VCaP (cell line): ENCODE data around the gene CCN6.

ENCODE experiments used
- H3K27ac ChIP-seq: fragments of 450-650 bp; 2 replicates; pipeline ENCODE4 v1.5.1; 2017
- TF ChIP-seq, protein P1 (sequence below): fragments of 450-650 bp; conservative IDR thresholded peaks from 2 replicates; pipeline ENCODE4 v1.5.1; 2017; ENCODE audit warnings: mild to moderate bottlenecking, moderate library complexity

Gene CCN6

DNA sequence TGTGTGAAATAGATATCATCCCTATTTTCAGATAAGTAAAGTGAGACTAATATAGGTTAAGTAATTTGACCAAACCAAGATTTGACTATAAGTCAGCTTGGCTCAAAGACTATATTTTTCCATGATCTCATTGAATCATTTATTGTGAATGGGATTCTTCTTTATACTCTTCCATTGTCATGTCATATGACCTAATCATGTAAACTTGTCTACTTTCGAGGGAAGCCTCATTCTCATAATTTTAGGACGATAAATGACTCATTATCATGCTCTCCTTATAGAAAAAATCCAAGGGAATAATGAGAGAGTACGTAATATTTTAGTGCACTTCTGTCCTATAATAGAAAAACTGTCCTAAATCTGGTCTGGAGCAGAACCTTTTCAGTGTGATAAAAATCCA is 40.9 kb upstream of the CCN6 start:
- TF ChIP-seq, protein P1, sequence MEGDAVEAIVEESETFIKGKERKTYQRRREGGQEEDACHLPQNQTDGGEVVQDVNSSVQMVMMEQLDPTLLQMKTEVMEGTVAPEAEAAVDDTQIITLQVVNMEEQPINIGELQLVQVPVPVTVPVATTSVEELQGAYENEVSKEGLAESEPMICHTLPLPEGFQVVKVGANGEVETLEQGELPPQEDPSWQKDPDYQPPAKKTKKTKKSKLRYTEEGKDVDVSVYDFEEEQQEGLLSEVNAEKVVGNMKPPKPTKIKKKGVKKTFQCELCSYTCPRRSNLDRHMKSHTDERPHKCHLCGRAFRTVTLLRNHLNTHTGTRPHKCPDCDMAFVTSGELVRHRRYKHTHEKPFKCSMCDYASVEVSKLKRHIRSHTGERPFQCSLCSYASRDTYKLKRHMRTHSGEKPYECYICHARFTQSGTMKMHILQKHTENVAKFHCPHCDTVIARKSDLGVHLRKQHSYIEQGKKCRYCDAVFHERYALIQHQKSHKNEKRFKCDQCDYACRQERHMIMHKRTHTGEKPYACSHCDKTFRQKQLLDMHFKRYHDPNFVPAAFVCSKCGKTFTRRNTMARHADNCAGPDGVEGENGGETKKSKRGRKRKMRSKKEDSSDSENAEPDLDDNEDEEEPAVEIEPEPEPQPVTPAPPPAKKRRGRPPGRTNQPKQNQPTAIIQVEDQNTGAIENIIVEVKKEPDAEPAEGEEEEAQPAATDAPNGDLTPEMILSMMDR = no peak
- no peak overlapping the region for H3K27ac ChIP-seq

DNA sequence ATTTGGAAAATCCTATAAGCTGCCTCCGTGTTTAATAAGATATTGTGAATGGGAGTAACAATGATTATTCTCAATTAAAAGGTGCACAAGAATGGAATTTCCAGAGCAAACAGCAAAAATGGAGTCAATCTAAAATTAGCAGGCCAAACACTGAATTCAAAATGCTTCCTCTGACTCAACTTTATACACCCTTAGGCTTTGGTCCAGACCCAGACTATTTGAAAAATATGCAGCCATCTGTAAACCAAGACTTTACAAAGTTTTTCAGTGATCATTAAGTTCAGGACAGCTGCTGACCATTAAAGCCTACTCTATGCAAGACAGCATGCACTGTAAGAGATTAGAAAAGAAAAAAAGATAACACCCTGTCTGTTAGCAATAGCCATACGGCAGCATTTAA is 39.4 kb upstream of the CCN6 start:
- TF ChIP-seq, protein P1 = no peak
- H3K27ac ChIP-seq = no peak overlapping the region

DNA sequence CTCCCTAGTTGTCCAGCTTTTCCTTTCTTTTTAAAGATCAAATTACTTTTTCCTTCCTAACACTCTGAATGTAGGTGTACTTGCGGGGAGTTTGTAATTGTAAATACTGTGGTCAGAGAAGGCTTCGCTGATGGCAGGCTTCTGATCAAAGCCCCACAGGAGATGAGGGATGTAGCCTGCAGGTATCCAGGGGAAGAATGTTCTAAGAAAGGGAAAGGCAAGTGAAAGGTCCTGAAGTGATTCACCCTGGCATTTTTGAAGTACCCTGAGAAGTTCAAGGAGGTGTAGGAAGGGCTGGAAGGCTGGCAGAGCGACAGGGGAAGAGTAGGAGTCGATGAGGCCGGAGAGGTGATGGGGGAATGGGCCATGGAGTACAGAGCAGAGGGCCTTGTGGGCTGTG is 38.2 kb upstream of the CCN6 start:
- no peak overlapping the region for H3K27ac ChIP-seq

DNA sequence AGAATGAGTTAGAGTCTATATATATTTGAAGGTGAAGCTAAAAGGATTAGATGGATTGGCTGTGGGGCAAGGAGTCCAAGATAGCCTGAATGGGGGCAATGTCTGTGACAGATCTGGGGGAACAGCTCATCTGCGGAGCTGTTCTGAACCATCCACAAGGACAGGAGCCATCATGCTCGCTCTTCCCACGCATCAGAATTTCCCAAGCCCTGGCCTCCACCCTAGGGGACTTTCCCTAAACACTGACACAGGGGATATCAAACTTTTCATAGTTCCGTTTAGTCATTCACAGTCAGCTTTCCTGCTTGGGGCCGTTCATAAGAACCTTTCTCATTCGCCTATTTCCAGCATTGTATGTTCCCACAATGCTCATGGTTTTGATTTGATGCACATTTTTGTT is 37.6 kb upstream of the CCN6 start:
- no peak overlapping the region for H3K27ac ChIP-seq
- TF ChIP-seq, protein P1 = no peak

More for the DNA sequence above, 38.2 kb upstream of the CCN6 start:
- TF ChIP-seq, protein P1 = no peak

DNA sequence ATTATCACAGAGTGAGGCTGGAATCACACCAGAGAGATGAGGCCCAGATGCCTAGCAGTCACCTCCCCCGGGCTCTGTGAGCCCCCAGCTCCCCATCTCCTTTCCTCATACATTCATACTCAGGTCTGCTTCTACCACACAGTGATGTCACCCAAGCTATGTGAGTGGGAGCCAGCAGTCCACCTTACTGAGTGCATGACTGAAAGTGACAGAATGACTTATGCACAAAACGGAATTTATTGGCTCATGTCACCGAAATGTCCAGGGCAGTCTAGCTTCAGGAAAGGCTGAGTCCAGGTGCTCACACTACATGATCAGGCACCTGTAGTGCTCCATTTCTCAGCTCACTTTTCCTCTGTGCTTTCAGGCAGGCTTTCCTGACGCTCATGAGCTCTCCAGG is 36.7 kb upstream of the CCN6 start:
- no peak overlapping the region for H3K27ac ChIP-seq
- TF ChIP-seq, protein P1 = no peak

DNA sequence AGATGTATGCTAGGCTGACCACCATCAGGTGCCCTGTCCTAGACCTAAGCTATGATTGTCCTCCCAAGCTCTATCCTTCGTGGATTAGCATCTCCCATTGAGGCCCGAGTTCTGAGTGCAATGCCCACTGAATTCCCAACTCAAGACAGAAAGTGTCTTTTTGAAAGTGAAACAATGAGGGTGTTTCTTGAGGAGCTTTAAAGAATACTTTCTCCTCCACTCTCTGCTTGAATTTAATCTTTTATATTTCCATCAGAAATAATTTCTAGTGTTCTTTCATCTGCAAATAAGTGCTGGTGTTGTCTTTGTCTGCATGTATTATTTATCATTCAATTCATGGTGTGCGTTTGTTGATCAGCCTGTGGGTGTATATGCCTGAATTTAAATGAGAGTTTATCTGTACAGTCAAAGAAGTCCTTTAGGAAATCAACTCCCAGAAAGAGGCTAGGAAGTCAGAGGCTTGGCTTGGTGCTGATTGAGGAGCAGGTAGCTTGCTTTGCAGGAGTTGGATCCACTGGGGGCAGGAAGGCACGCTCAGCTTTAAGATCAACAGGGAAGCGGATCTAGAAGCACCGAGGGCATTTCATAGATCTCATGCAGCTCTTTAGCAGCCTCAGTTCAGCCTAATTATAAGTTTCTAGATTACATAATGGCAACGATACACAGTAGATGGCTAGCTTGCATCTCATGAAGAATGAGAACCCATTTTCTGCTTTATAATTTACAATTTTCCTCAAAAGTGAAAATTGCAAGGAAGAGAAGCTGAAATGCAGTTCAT is 36.0 kb upstream of the CCN6 start:
- TF ChIP-seq, protein P1 = no peak
- H3K27ac ChIP-seq = no peak overlapping the region

DNA sequence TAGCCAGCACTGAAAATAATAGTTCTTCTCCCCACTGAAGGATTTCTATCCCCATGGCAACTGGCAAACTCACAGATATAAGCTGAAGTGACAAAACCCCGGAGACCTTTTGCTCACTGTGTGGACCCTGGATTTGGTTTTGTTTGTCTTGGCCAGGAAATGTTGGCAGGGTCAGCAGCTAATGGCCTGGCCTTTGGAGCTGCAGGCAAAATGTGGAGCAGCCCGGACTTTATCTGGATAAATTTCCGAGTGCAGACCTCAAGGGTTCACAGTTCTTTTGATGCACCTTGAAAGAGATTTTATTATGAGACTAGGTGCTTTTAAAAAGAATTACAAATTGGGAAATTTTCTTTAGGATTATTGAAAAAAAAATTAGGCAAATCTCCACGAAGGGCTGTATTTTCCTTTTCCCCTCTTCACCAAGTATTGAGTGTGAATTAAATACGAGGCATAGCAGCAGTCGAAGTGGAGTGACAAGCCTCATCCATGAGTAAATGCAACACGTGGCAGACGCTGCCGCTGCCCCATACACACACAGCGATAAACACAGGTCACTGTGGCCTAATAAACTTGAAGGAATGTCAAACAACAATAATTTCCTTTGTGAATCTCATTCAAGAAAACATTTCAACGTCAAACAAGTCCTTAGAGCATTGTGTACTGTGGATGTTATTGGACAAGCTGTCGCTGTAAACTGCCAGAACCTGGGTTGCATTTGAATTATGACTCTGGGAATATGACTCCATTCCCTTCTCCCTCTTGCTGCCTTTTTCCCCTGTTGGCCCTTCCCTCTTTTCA is 35.1 kb upstream of the CCN6 start:
- H3K27ac ChIP-seq = peak overlapping the region; percentile 14; the same call in 1 of the 2 replicates
- TF ChIP-seq, protein P1 = no peak
